H9 (cell line): Measurements from ENCODE around the gene CYTH4. TPM values are rescaled to one million over a fixed set of nuclear protein-coding genes. Genes with fewer than 3 reads are reported as not detected.

Experiments
- DNase-seq: peaks from one replicate; pipeline ENCODE4 v3.0.0-alpha.2; 2017
- H2AFZ ChIP-seq: one replicate; pipeline ENCODE4 v1.6.1; 2013; ENCODE audit warnings: mild to moderate bottlenecking, low read length, control low read depth, moderate library complexity
- H2AK5ac ChIP-seq: 2 replicates; pipeline ENCODE4 v1.6.1; 2013; ENCODE audit warnings: low read length, control low read depth, mixed read lengths; ENCODE audit not compliant: insufficient read length
- H2BK120ac ChIP-seq: one replicate; pipeline ENCODE4 v1.6.1; 2013; ENCODE audit warnings: low read depth, mild to moderate bottlenecking, low read length, control low read depth, inconsistent platforms; ENCODE audit not compliant: poor library complexity, severe bottlenecking
- H2BK12ac ChIP-seq: 2 replicates; pipeline ENCODE4 v1.6.1; 2013; ENCODE audit warnings: low read length, control low read depth, mixed read lengths, low read depth; ENCODE audit not compliant: insufficient read length
- H2BK15ac ChIP-seq: 2 replicates; pipeline ENCODE4 v1.6.1; 2013; ENCODE audit warnings: low read depth, low read length, control low read depth
- H2BK20ac ChIP-seq: one replicate; pipeline ENCODE4 v1.6.1; 2013; ENCODE audit warnings: low read depth, mild to moderate bottlenecking, low read length, control low read depth, inconsistent platforms; ENCODE audit not compliant: poor library complexity, severe bottlenecking
- H2BK5ac ChIP-seq: 2 replicates; pipeline ENCODE4 v1.6.1; 2013; ENCODE audit warnings: low read length, control low read depth, mixed read lengths; ENCODE audit not compliant: insufficient read length
- H3K14ac ChIP-seq: 2 replicates; pipeline ENCODE4 v1.6.1; 2013; ENCODE audit warnings: low read length, control low read depth; ENCODE audit not compliant: insufficient read depth
- H3K18ac ChIP-seq: 2 replicates; pipeline ENCODE4 v1.6.1; 2013; ENCODE audit warnings: low read depth, mild to moderate bottlenecking, mixed read lengths, low read length, control low read depth; ENCODE audit not compliant: insufficient read length
- H3K23ac ChIP-seq: 2 replicates; pipeline ENCODE4 v1.6.1; 2013; ENCODE audit warnings: low read length, control low read depth, mixed read lengths, low read depth; ENCODE audit not compliant: insufficient read length
- H3K23me2 ChIP-seq: 2 replicates; pipeline ENCODE4 v1.6.1; 2013; ENCODE audit warnings: low read depth, mild to moderate bottlenecking, mixed read lengths, low read length, control low read depth; ENCODE audit not compliant: insufficient read length, poor library complexity, severe bottlenecking
- H3K27ac ChIP-seq: 2 replicates; pipeline ENCODE4 v1.5.1; 2013; ENCODE audit warnings: low read length, control low read depth, mixed read lengths, low read depth; ENCODE audit not compliant: insufficient read length
- H3K27me3 ChIP-seq: 2 replicates; pipeline ENCODE4 v1.6.1; 2013; ENCODE audit warnings: low read length, control low read depth, inconsistent platforms; ENCODE audit not compliant: insufficient read depth
- H3K4ac ChIP-seq: 2 replicates; pipeline ENCODE4 v1.6.1; 2013; ENCODE audit warnings: low read depth, mild to moderate bottlenecking, control low read depth, inconsistent platforms, low read length, moderate library complexity
- H3K4me1 ChIP-seq: 2 replicates; pipeline ENCODE4 v1.6.1; 2013; ENCODE audit warnings: low read length, control low read depth, inconsistent platforms; ENCODE audit not compliant: insufficient read depth
- H3K4me2 ChIP-seq: 2 replicates; pipeline ENCODE4 v1.6.1; 2013; ENCODE audit warnings: low read length, control low read depth, mixed read lengths; ENCODE audit not compliant: insufficient read length, insufficient read depth
- H3K56ac ChIP-seq: 2 replicates; pipeline ENCODE4 v1.6.1; 2013; ENCODE audit warnings: low read depth, mild to moderate bottlenecking, mixed read lengths, low read length, control low read depth; ENCODE audit not compliant: insufficient read length
- H3K79me1 ChIP-seq: 2 replicates; pipeline ENCODE4 v1.6.1; 2013; ENCODE audit warnings: low read depth, mild to moderate bottlenecking, moderate library complexity, low read length, control low read depth, inconsistent platforms; ENCODE audit not compliant: insufficient read depth, poor library complexity, severe bottlenecking
- H3K79me2 ChIP-seq: 2 replicates; pipeline ENCODE4 v1.6.1; 2013; ENCODE audit warnings: low read length, control low read depth, inconsistent platforms; ENCODE audit not compliant: insufficient read depth
- H3K9ac ChIP-seq: 2 replicates; pipeline ENCODE4 v1.6.1; 2013; ENCODE audit warnings: low read length, control low read depth, mixed read lengths; ENCODE audit not compliant: insufficient read length; ENCODE audit errors: extremely low read depth
- H3K9me3 ChIP-seq: one replicate; pipeline ENCODE4 v1.6.1; 2013; ENCODE audit warnings: low read depth, low read length, inconsistent platforms; ENCODE audit not compliant: control insufficient read depth
- H3T11ph ChIP-seq: one replicate; pipeline ENCODE4 v1.6.1; 2013; ENCODE audit warnings: mild to moderate bottlenecking, low read length, control low read depth, inconsistent platforms
- H4K20me1 ChIP-seq: one replicate; pipeline ENCODE4 v1.6.1; 2013; ENCODE audit not compliant: control insufficient read depth, insufficient read length, insufficient read depth
- H4K5ac ChIP-seq: 2 replicates; pipeline ENCODE4 v1.6.1; 2013; ENCODE audit warnings: low read depth, mild to moderate bottlenecking, mixed read lengths, low read length, control low read depth; ENCODE audit not compliant: insufficient read length
- H4K8ac ChIP-seq: replicated peaks from 2 replicates; pipeline ENCODE4 v1.6.1; 2013; ENCODE audit warnings: low read length, control low read depth, mixed read lengths, low read depth; ENCODE audit not compliant: insufficient read length
- H4K91ac ChIP-seq: 2 replicates; pipeline ENCODE4 v1.6.1; 2013; ENCODE audit warnings: low read depth, mild to moderate bottlenecking, moderate library complexity, mixed read lengths, low read length, control low read depth; ENCODE audit not compliant: insufficient read length
- H3K27ac Mint-ChIP-seq, 3 experiments: 2 replicates in 2 of 3; 3 replicates in 1 of 3; pipeline ENCODE4 v1.8.0; 2020 to 2021; ENCODE audit warnings: mixed read lengths in 3 of 3, mild to moderate bottlenecking in 1 of 3, moderate library complexity in 1 of 3
- H3K27me3 Mint-ChIP-seq: 2 replicates; pipeline ENCODE4 v1.8.0; 2021; ENCODE audit warnings: low read depth, mild to moderate bottlenecking, moderate library complexity, mixed read lengths
- H3K36me3 Mint-ChIP-seq, 3 experiments: 2 replicates in 2 of 3; 3 replicates in 1 of 3; pipeline ENCODE4 v1.8.0; 2020 to 2021; ENCODE audit warnings: low read depth in 3 of 3, mixed read lengths in 3 of 3; ENCODE audit not compliant: insufficient read depth in 1 of 3
- H3K4me1 Mint-ChIP-seq, 2 experiments: 2 replicates each; pipeline ENCODE4 v1.8.0; 2020; ENCODE audit warnings: mixed read lengths in 2 of 2
- H3K4me3 Mint-ChIP-seq, 2 experiments: 2 replicates in 1 of 2; 3 replicates in 1 of 2; pipeline ENCODE4 v1.8.0; 2020 to 2021; ENCODE audit warnings: mild to moderate bottlenecking in 2 of 2, mixed read lengths in 2 of 2, moderate library complexity in 1 of 2
- H3K9me3 Mint-ChIP-seq, 2 experiments: 2 replicates in 1 of 2; 3 replicates in 1 of 2; pipeline ENCODE4 v1.8.0; 2020; ENCODE audit warnings: mild to moderate bottlenecking in 2 of 2, mixed read lengths in 2 of 2, moderate library complexity in 1 of 2
- CTCF ChIP-seq: fragments of 200-600 bp; sonication (generic); conservative IDR thresholded peaks from 3 replicates; pipeline ENCODE4 v1.8.0; 2021; ENCODE audit warnings: antibody characterized with exemption, mild to moderate bottlenecking
- WGBS: extraction: QIAGEN DNeasy Blood & Tissue Kit; methylation state at CpG from one replicate; pipeline ENCODE4 v1.1.7; 2013; ENCODE audit warnings: missing lambda C conversion rate, low lambda C conversion rate, mixed read lengths; ENCODE audit not compliant: insufficient read length; ENCODE audit errors: extremely low coverage; 5-methylcytosine and 5-hydroxymethylcytosine counted together
- total RNA-seq: library from RNA; stranded (reverse); gene quantifications from 2 replicates; pipeline ENCODE4 v1.2.1, GENCODE V29; 2021

The CYTH4 gene
- total RNA-seq, 1 experiment from 2014 or later, result not detected

DNA sequence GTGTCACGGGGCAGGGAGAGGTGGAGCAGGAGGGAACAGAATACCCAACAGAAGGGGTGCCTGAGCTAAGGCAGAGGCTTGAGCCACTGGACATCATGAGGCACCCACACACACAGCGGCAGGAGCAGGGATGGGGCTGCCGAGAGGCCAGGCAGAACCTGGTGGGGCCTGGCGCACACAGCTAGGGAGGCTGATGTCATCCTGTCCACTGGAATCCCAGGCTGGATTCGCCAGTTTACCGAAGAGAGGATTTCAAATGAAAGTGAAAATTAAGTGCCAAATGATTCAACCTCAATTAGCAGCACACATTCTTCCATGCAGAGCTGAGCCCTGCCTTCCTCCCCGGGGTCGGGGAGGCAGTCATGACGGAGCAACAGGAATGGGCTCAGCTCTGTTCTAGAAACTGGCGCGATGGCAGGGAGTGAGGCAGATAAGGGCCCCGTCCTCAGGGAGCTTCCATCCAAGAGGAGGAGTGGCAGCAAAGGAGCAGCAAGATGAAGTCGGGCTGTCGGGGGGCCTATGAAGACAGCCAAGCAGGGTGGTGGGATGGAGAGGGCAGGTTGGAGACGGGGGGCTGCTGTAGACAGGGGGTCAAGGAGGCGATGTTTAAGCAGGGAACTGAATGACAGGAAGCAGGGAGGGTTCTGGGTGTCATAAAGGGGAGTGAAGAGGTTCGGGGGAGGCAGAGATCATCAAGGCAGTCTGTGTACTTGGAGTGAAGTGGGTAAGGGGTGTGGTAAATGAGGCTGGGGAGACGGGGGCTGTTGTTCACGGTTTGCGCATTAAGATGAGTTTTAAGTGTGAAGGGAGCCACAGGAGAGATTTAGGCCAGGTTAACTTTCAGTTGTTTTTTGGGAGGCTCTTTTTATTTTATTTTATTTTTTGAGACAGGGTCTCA, 44.7 kb upstream of the CYTH4 start:
- H3K27me3 Mint-ChIP-seq, result peaks cover 17% of the 10 kb centered on the region
- no peak for DNase-seq
- H3K4ac ChIP-seq, result no peak overlapping the region
- no peak overlapping the region for H4K5ac ChIP-seq
- H3K36me3 Mint-ChIP-seq, result no peaks in the 10 kb centered on the region
- no peak overlapping the region for H2AK5ac ChIP-seq
- no peak overlapping the region for H4K91ac ChIP-seq
- H3K9ac ChIP-seq, result no peak overlapping the region
- H3K27ac Mint-ChIP-seq, result peak overlapping the region in 1 of 3 experiments; percentile 51; a peak in 2 of 7 replicates
- H4K20me1 ChIP-seq, result no peaks in the 10 kb centered on the region
- no peaks in the 10 kb centered on the region for H3K79me1 ChIP-seq
- H3K9me3 ChIP-seq, result no peaks in the 10 kb centered on the region
- no peak for TF ChIP-seq CTCF
- no peak overlapping the region for H2AFZ ChIP-seq
- H2BK20ac ChIP-seq, result no peak overlapping the region
- H3K4me1 Mint-ChIP-seq, result peaks cover 13 to 29% of the 10 kb centered on the region in 2 experiments
- H3K18ac ChIP-seq, result no peak overlapping the region
- no peaks in the 10 kb centered on the region for H3K79me2 ChIP-seq
- H3K23me2 ChIP-seq, result no peaks in the 10 kb centered on the region
- H4K8ac ChIP-seq, result no peak overlapping the region
- no peak overlapping the region for H3K4me3 Mint-ChIP-seq
- H3K4me1 ChIP-seq, result no peaks in the 10 kb centered on the region
- H2BK5ac ChIP-seq, result no peak overlapping the region
- no peak overlapping the region for H3K56ac ChIP-seq
- H3K9me3 Mint-ChIP-seq, result no peaks in the 10 kb centered on the region; a peak in 1 of 5 replicates
- no peak overlapping the region for H3K27ac ChIP-seq
- no peak overlapping the region for H3K23ac ChIP-seq
- H3K27me3 ChIP-seq, result no peaks in the 10 kb centered on the region
- no peak overlapping the region for H3K14ac ChIP-seq
- WGBS, result no CpG with 5 or more reads among the region's 20 CpGs
- H2BK12ac ChIP-seq, result no peak overlapping the region
- no peak overlapping the region for H2BK15ac ChIP-seq
- no peak overlapping the region for H3K4me2 ChIP-seq
- no peak overlapping the region for H2BK120ac ChIP-seq
- no peak overlapping the region for H3T11ph ChIP-seq
